IMR-90 (cell line): ENCODE results near the gene PRIMA1. TPM values are rescaled to one million over a fixed set of nuclear protein-coding genes. Genes with fewer than 3 reads are reported as not detected.

Experiments used
- ATAC-seq: fragments of 200-7000 bp; cut with Tn5 transposase; 2 replicates; pipeline ENCODE4 v1.9.1; 2020; ENCODE audit warnings: low read depth, mild to moderate bottlenecking, moderate library complexity
- BruUV-seq: library from RNA; stranded (reverse); fragments of 400-500 nt; replicated peaks from 2 replicates; lab custom pipeline; 2021; lab: Mats Ljungman, UMichigan
- CTCF ChIA-PET: fragments of 300-600 bp; formaldehyde crosslinking; extraction: SDS; loops from one replicate; lab custom pipeline; 2021; ENCODE audit warnings: antibody characterized with exemption; lab: Yijun Ruan, JAX
- POLR2A ChIA-PET: fragments of 300-600 bp; sonication (Branson Sonifier 250); formaldehyde crosslinking; loops from one replicate; lab custom pipeline; 2022; ENCODE audit warnings: antibody characterized with exemption; ENCODE audit not compliant: unreplicated experiment; lab: Charles Lee
- DNase-seq: peaks from one replicate; pipeline ENCODE4 v3.0.0; 2013
- H2AFZ ChIP-seq: replicated peaks from 2 replicates; pipeline ENCODE3; 2013; ENCODE audit warnings: low read length, mild to moderate bottlenecking; ENCODE audit not compliant: poor library complexity
- H2AK5ac ChIP-seq: 2 replicates; pipeline ENCODE4 v1.6.1; 2013; ENCODE audit warnings: low read depth, low read length, inconsistent platforms
- H2AK9ac ChIP-seq: replicated peaks from 2 replicates; pipeline ENCODE3; 2013; ENCODE audit warnings: mild to moderate bottlenecking, low read depth, low read length, moderate library complexity; ENCODE audit not compliant: poor library complexity
- H2BK120ac ChIP-seq: 2 replicates; pipeline ENCODE4 v1.6.1; 2013; ENCODE audit warnings: low read depth, low read length, inconsistent platforms
- H2BK15ac ChIP-seq: 3 replicates; pipeline ENCODE4 v1.6.1; 2013; ENCODE audit warnings: low read depth, low read length, inconsistent platforms
- H2BK20ac ChIP-seq: 2 replicates; pipeline ENCODE4 v1.6.1; 2013; ENCODE audit warnings: low read depth, mild to moderate bottlenecking, inconsistent platforms, low read length, moderate library complexity
- H2BK5ac ChIP-seq: 2 replicates; pipeline ENCODE4 v1.6.1; 2013; ENCODE audit warnings: mild to moderate bottlenecking, low read depth, low read length, inconsistent platforms; ENCODE audit not compliant: poor library complexity, severe bottlenecking
- H3K14ac ChIP-seq: replicated peaks from 2 replicates; pipeline ENCODE4 v1.6.1; 2013; ENCODE audit warnings: low read depth, low read length, inconsistent platforms
- H3K18ac ChIP-seq: 2 replicates; pipeline ENCODE4 v1.6.1; 2013; ENCODE audit warnings: low read depth, low read length, control low read depth
- H3K23ac ChIP-seq: 2 replicates; pipeline ENCODE4 v1.6.1; 2013; ENCODE audit warnings: low read depth, low read length, inconsistent platforms
- H3K27ac ChIP-seq: 2 replicates; pipeline ENCODE4 v1.5.1; 2013; ENCODE audit warnings: mild to moderate bottlenecking, control low read depth, low read length; ENCODE audit not compliant: insufficient read depth
- H3K27me3 ChIP-seq: 2 replicates; pipeline ENCODE4 v1.6.1; 2013; ENCODE audit warnings: low read length; ENCODE audit not compliant: control insufficient read depth, insufficient read depth
- H3K36me3 ChIP-seq: 2 replicates; pipeline ENCODE4 v1.6.1; 2013; ENCODE audit warnings: low read length, mixed read lengths; ENCODE audit not compliant: control insufficient read depth, insufficient read depth
- H3K4ac ChIP-seq: 2 replicates; pipeline ENCODE4 v1.6.1; 2013; ENCODE audit warnings: low read depth, low read length, inconsistent platforms
- H3K4me1 ChIP-seq: 2 replicates; pipeline ENCODE4 v1.6.1; 2013; ENCODE audit warnings: low read length, mixed read lengths; ENCODE audit not compliant: control insufficient read depth, insufficient read depth
- H3K4me2 ChIP-seq: 2 replicates; pipeline ENCODE4 v1.6.1; 2013; ENCODE audit warnings: low read depth, mild to moderate bottlenecking, control low read depth, low read length, moderate library complexity
- H3K4me3 ChIP-seq: 2 replicates; pipeline ENCODE4 v1.5.1; 2013; ENCODE audit warnings: low read depth, mild to moderate bottlenecking, control low read depth, low read length, moderate library complexity; ENCODE audit not compliant: insufficient read depth
- H3K56ac ChIP-seq: 2 replicates; pipeline ENCODE4 v1.6.1; 2013; ENCODE audit warnings: low read length, inconsistent platforms; ENCODE audit not compliant: insufficient read depth; ENCODE audit errors: extremely low read depth
- H3K79me1 ChIP-seq, 2 experiments: 2 replicates each; pipeline ENCODE4 v1.6.1; 2013; ENCODE audit warnings: low read length in 2 of 2, inconsistent platforms in 1 of 2, low read depth in 1 of 2
- H3K9ac ChIP-seq: 2 replicates; pipeline ENCODE4 v1.6.1; 2013; ENCODE audit warnings: low read depth, low read length, control low read depth
- H3K9me1 ChIP-seq: 2 replicates; pipeline ENCODE4 v1.6.1; 2013; ENCODE audit warnings: low read length, inconsistent platforms; ENCODE audit not compliant: insufficient read depth
- H3K9me3 ChIP-seq: 2 replicates; pipeline ENCODE4 v1.6.1; 2013; ENCODE audit warnings: low read length; ENCODE audit not compliant: control insufficient read depth, insufficient read depth
- H4K20me1 ChIP-seq: 2 replicates; pipeline ENCODE4 v1.6.1; 2013; ENCODE audit warnings: low read length, inconsistent platforms; ENCODE audit not compliant: insufficient read depth
- H4K5ac ChIP-seq: 2 replicates; pipeline ENCODE4 v1.6.1; 2013; ENCODE audit warnings: mild to moderate bottlenecking, low read depth, low read length, control low read depth
- H4K8ac ChIP-seq, 2 experiments: 2 replicates each; pipeline ENCODE4 v1.6.1; 2013; ENCODE audit warnings: low read depth in 2 of 2, low read length in 2 of 2, control low read depth in 1 of 2, inconsistent platforms in 1 of 2
- H4K91ac ChIP-seq: 2 replicates; pipeline ENCODE4 v1.6.1; 2013; ENCODE audit warnings: low read depth, low read length, inconsistent platforms; ENCODE audit not compliant: insufficient read depth
- BHLHE40 ChIP-seq: fragments of 150-350 bp; IDR thresholded peaks from 2 replicates; pipeline ENCODE4 v1.6.1; 2016; ENCODE audit warnings: mild to moderate bottlenecking, low read depth, low read length
- CHD1 ChIP-seq: IDR thresholded peaks from 2 replicates; pipeline ENCODE4 v1.6.1; 2012; ENCODE audit warnings: low read depth, low read length, improper control_type of control experiment
- MXI1 ChIP-seq: IDR thresholded peaks from 2 replicates; pipeline ENCODE4 v1.6.1; 2012; ENCODE audit warnings: low read depth, mild to moderate bottlenecking, low read length, moderate library complexity, borderline replicate concordance
- NFE2L2 ChIP-seq: fragments of 150-350 bp; IDR thresholded peaks from 2 replicates; pipeline ENCODE4 v1.6.1; 2016; ENCODE audit warnings: low read depth, mild to moderate bottlenecking, low read length
- POLR2A ChIP-seq: IDR thresholded peaks from 2 replicates; pipeline ENCODE4 v1.6.1; 2012; ENCODE audit warnings: mild to moderate bottlenecking, low read depth, low read length
- WGBS, 2 experiments: methylation state at CpG; one replicate each; pipeline versions ENCODE4 v1.1.5 to v1.1.7; 2013; ENCODE audit warnings: missing lambda C conversion rate in 2 of 2; ENCODE audit not compliant: insufficient read length in 1 of 2; ENCODE audit errors: extremely low coverage in 2 of 2; 5-methylcytosine and 5-hydroxymethylcytosine counted together
- dilution Hi-C: fragments of 300-500 bp; cut with HindIII; formaldehyde crosslinking; loops from one replicate; pipeline ENCODE4 v1.14.3; 2018; ENCODE audit warnings: low sequenced_read_pairs; ENCODE audit not compliant: unreplicated experiment
- in situ Hi-C: fragments of 300-500 bp; cut with MboI; formaldehyde crosslinking; loops from 3 replicates; pipeline ENCODE4 v1.14.3; 2019; ENCODE audit warnings: low sequenced_read_pairs, inconsistent platforms, mixed read lengths
- intact Hi-C: fragments of 100-400 bp; cut with micrococcal nuclease; formaldehyde crosslinking; loops from 2 replicates; pipeline ENCODE4 v1.10.0; 2022
- polyA plus RNA-seq, 3 experiments: library from polyadenylated mRNA; depleted of rRNA; stranded (reverse); fragments of >200 nt; gene quantifications; 2 replicates each; pipeline ENCODE4 v1.2.3, GENCODE V29; 2012; ENCODE audit warnings: low replicate concordance in 1 of 3
- total RNA-seq: library from RNA; depleted of rRNA; stranded (reverse); fragments of >200 nt; gene quantifications from 2 replicates; pipeline ENCODE4 v1.2.3, GENCODE V29; 2012
- TF ChIP-seq, protein P1 (sequence below): fragments of 150-350 bp; IDR thresholded peaks from 2 replicates; pipeline ENCODE4 v1.6.1; 2017; ENCODE audit warnings: mild to moderate bottlenecking, antibody characterized with exemption, low read length, low read depth
- TF ChIP-seq, protein P2 (sequence below): fragments of 150-350 bp; IDR thresholded peaks from 2 replicates; pipeline ENCODE4 v1.6.1; 2016; ENCODE audit warnings: low read depth, mild to moderate bottlenecking, low read length, moderate library complexity, borderline replicate concordance

PRIMA1 gene
- total and polyA plus RNA-seq, 2 of the 4 experiments (the other 2 are of a cell fraction): not detected

DNA sequence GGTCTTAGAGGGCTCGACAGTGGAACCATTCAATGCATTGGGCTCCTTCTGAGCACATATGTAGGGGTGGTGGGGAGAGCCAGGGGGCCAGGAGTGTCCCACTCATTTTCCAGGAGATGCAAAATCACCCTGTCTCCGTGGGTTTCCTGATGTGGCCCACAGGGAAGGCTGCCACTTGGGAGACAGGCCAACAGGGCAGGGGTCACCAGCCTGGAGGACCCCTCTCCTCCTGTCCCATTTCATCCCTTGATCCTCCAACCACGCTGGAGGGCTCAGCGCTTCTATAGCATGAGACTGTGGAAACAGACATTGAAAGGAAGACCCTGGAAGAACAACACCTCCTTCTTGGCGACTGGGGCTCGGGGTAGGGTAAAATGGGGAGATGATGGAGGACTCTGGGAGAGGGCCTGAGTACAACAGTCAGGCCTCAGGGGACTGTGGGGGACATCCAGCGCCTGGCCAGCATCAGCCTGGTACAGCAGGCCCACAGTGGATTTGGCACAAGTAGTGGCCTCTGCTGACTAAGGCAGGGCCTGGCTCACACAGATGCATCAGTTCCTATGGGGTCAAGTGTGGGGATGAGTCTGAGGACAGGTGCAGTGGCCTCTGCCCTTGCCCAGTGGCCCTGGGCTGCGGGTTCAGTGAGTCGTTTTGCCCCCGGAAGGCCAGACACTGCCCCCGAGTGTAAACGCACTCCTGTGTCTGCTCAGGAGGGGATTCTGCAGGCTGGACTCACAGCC is 68.0 kb downstream of the PRIMA1 start:
- Histone ChIP-seq H3K56ac (no peak overlapping the region), H3K23ac (no peak overlapping the region), H2BK120ac (no peak overlapping the region), H2AFZ (no peak overlapping the region), H3K27me3 (no peaks in the 10 kb centered on the region), H3K4me3 (no peak overlapping the region), H4K5ac (no peak overlapping the region), H3K9me3 (peaks cover 26% of the 10 kb centered on the region; the same call in 1 of the 2 replicates), H2AK5ac (no peak overlapping the region), H3K4me2 (no peak overlapping the region), H4K20me1 (no peaks in the 10 kb centered on the region), H3K36me3 (no peaks in the 10 kb centered on the region), H3K4me1 (no peaks in the 10 kb centered on the region), H2BK5ac (no peak overlapping the region), H3K79me1 (no peaks in the 10 kb centered on the region), H3K14ac (no peak overlapping the region), H2BK15ac (no peak overlapping the region), H3K9ac (no peak overlapping the region), H3K9me1 (no peaks in the 10 kb centered on the region), H3K18ac (no peak overlapping the region), H2BK20ac (no peak overlapping the region), H2AK9ac (no peak overlapping the region), H4K8ac (no peak overlapping the region), H3K4ac (no peak overlapping the region), H4K91ac (no peak overlapping the region), H3K27ac (no peak overlapping the region)
- dilution Hi-C loops (no loop called here), in situ Hi-C loops (no loop called here), intact Hi-C loops (no loop called here)
- POLR2A ChIA-PET: no interaction called here
- ATAC-seq (no peak), DNase-seq (no peak)
- BruUV-seq: no TSS peak
- CTCF ChIA-PET: no interaction called here
- 20% methylated on average over 3 of the region's 12 CpGs; no CpG with 5 or more reads in 1 of the 2 experiments for WGBS, 2 experiments
- TF ChIP-seq, protein P1, sequence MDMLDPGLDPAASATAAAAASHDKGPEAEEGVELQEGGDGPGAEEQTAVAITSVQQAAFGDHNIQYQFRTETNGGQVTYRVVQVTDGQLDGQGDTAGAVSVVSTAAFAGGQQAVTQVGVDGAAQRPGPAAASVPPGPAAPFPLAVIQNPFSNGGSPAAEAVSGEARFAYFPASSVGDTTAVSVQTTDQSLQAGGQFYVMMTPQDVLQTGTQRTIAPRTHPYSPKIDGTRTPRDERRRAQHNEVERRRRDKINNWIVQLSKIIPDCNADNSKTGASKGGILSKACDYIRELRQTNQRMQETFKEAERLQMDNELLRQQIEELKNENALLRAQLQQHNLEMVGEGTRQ: no peak
- TF ChIP-seq NFE2L2: no peak
- TF ChIP-seq, protein P2, sequence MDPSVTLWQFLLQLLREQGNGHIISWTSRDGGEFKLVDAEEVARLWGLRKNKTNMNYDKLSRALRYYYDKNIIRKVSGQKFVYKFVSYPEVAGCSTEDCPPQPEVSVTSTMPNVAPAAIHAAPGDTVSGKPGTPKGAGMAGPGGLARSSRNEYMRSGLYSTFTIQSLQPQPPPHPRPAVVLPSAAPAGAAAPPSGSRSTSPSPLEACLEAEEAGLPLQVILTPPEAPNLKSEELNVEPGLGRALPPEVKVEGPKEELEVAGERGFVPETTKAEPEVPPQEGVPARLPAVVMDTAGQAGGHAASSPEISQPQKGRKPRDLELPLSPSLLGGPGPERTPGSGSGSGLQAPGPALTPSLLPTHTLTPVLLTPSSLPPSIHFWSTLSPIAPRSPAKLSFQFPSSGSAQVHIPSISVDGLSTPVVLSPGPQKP: no peak
- no peak for TF ChIP-seq POLR2A
- no peak for TF ChIP-seq MXI1
- TF ChIP-seq CHD1: no peak
- no peak for TF ChIP-seq BHLHE40
